ENCODE results near the gene AKAP6. TPM values are rescaled to one million over a fixed set of nuclear protein-coding genes. Genes with fewer than 3 reads are reported as not detected.

Gene AKAP6
- total RNA-seq, 2 experiments from 2014 or later = 0.83 to 1.7 TPM

DNA sequence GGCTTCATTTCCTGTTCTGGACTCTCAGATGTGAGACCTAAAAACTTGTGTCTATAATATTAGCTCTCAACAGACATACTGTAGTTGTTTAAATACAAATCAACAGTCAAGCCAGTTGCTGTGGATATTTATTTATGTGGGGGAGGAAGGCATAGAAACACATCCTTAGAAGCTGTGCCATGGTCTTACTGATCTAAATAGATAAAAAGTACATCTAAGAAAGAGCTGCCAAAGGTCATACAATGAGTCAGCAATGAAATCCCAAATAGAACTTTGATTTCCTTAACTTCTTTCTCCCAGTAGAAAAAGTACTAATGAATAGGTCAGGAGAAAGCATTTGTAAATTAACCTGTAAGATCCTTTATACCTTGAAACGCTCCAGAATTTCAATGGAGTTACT, 185.1 kb downstream of the AKAP6 start:
- H3K4me1 Mint-ChIP-seq (ENCODE audit: low read depth) = no peaks in the 10 kb centered on the region
- ChIA-PET CTCF (interaction anchor here (0.6 to 1.4 kb wide), 8 partner anchors 10 to 907 kb away, joined by 3 to 4 read pairs (median 3); no protein-coding TSS in a partner anchor), POLR2A (no interaction called here)
- no peak for DNase-seq
- H3K9me3 Mint-ChIP-seq (ENCODE audit: insufficient read depth) = no peaks in the 10 kb centered on the region
- peaks cover under 1% of the 10 kb centered on the region for H3K27me3 Mint-ChIP-seq (ENCODE audit: low read depth)
- no peak overlapping the region for H3K4me3 Mint-ChIP-seq
- no peak overlapping the region for H3K27ac Mint-ChIP-seq
- no peak for ATAC-seq
- no peaks in the 10 kb centered on the region for H3K36me3 Mint-ChIP-seq (ENCODE audit: low read depth)

GRCh38 chr14:32514681-32515080, 185.6 kb downstream of the AKAP6 start:
- DNase-seq = no peak
- H3K4me1 Mint-ChIP-seq (ENCODE audit: low read depth) = no peaks in the 10 kb centered on the region
- no peaks in the 10 kb centered on the region for H3K9me3 Mint-ChIP-seq (ENCODE audit: insufficient read depth)
- ChIA-PET POLR2A (no interaction called here), CTCF (interaction anchor here (0.9 to 1.4 kb wide), 3 partner anchors 21 to 40 kb away, joined by 3 to 4 read pairs (median 4); no protein-coding TSS in a partner anchor)
- no peak for ATAC-seq
- no peak overlapping the region for H3K27ac Mint-ChIP-seq
- no peaks in the 10 kb centered on the region for H3K36me3 Mint-ChIP-seq (ENCODE audit: low read depth)
- H3K27me3 Mint-ChIP-seq (ENCODE audit: low read depth) = peaks cover 2% of the 10 kb centered on the region
- H3K4me3 Mint-ChIP-seq = no peak overlapping the region

DNA sequence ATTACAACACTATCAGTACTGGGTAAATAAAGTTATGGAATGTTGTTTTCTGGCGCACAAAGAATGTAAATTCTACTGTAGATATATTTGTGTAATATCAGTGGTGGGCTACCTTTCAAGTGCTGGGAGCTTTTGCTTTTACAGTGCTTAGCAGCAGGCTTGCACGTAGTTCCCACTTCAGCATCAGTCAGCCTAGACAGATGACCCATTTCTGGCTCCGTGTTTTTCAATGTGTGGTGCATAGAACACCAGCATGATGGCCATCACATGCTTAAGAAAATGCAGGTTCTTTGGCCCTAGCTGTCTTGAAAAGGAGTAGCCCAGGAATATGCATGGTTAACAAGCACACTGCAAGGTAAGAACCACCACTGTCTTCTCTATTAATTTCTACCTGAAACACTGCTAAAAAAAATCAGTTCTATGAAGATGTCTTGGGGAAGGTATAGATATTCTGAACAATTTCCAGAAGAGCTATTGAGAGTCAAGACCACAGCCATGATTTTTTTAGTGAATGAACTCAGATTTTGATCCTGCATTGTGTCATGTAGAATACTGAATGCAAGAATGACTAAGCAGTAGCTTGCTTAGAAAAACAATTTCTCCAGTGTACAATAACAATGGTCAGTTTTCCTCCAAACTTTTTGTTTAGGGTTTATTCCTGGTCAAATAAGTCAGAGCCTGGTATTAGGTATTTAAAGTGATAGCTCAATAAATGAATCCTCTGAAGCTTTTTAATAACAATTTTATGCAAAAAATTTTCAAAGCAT, 195.7 kb downstream of the AKAP6 start:
- ATAC-seq (no peak), DNase-seq (no peak)
- CTCF ChIA-PET = no interaction called here
- no peaks in the 10 kb centered on the region for H3K9me3 Mint-ChIP-seq (ENCODE audit: insufficient read depth)
- POLR2A ChIA-PET = no interaction called here
- H3K4me1 Mint-ChIP-seq (ENCODE audit: low read depth) = no peaks in the 10 kb centered on the region
- no peak overlapping the region for H3K4me3 Mint-ChIP-seq
- H3K27me3 Mint-ChIP-seq (ENCODE audit: low read depth) = peaks cover 3% of the 10 kb centered on the region
- no peaks in the 10 kb centered on the region for H3K36me3 Mint-ChIP-seq (ENCODE audit: low read depth)
- H3K27ac Mint-ChIP-seq = no peak overlapping the region

DNA sequence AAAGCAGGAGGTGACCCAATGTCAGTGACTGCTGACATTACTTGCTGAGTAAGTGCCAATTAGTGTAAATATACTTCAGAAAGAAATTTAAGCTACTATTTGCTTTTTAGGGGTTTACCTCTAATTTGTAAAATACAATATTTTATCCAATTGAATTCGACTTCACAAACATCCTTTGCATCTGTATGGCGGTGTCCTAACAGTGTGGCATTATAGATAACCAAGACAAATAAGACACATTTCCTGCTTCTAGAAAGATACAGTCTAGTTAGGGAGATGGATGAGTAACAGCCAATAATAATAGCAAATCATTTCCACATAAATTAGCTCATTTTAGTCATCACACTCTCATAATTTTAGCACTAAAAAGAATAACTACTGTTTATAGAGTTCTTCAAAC, 196.5 kb downstream of the AKAP6 start:
- DNase-seq = no peak
- ChIA-PET POLR2A (no interaction called here), CTCF (interaction anchor here (0.6 kb wide), 1 partner anchor 454 kb away, joined by 4 read pairs; no protein-coding TSS in a partner anchor)
- Mint-ChIP-seq H3K36me3 (ENCODE audit: low read depth) (no peaks in the 10 kb centered on the region), H3K9me3 (ENCODE audit: insufficient read depth) (no peaks in the 10 kb centered on the region), H3K4me1 (ENCODE audit: low read depth) (no peaks in the 10 kb centered on the region), H3K27ac (no peak overlapping the region), H3K27me3 (ENCODE audit: low read depth) (peaks cover 3% of the 10 kb centered on the region), H3K4me3 (no peak overlapping the region)
- ATAC-seq = no peak

- ATAC-seq = no peak
- Mint-ChIP-seq H3K27ac (no peak overlapping the region), H3K9me3 (ENCODE audit: insufficient read depth) (no peaks in the 10 kb centered on the region), H3K36me3 (ENCODE audit: low read depth) (no peaks in the 10 kb centered on the region), H3K4me1 (ENCODE audit: low read depth) (no peaks in the 10 kb centered on the region), H3K4me3 (no peak overlapping the region), H3K27me3 (ENCODE audit: low read depth) (peaks cover 3% of the 10 kb centered on the region)
- ChIA-PET CTCF (no interaction called here), POLR2A (no interaction called here)
- no peak for DNase-seq
These were observed 201.7 kb downstream of the AKAP6 start for GRCh38 chr14:32530800-32531199.

DNA sequence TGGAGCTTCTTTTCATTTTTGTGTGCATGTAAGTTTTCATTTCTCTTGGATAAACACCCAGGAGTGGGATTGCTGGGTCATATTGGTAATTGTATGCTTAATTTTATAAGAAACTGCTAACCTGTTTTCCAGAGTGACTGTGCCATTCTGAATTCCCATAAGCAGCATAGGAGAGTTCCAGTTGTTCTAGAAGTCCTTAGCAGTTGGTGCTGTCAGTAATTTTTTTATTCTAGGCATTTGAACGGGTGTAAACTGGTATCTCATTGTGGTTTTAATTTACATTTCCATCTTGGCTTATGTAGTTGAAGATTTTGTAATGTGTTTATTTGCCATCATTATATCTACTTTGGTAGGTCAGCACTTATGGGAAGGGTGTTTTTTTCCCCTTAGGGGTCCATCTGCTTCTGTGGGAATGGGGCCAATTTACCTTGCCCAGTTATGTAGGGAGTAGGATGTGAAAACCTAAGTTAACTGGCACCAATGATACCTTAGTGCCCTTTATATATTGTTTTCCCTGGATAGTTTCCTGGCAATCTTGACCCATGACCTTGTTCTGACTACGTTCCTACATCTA, 202.9 kb downstream of the AKAP6 start:
- H3K4me1 Mint-ChIP-seq (ENCODE audit: low read depth) = no peaks in the 10 kb centered on the region
- no peaks in the 10 kb centered on the region for H3K36me3 Mint-ChIP-seq (ENCODE audit: low read depth)
- ATAC-seq (no peak), DNase-seq (no peak)
- H3K4me3 Mint-ChIP-seq = no peak overlapping the region
- no peaks in the 10 kb centered on the region for H3K9me3 Mint-ChIP-seq (ENCODE audit: insufficient read depth)
- H3K27ac Mint-ChIP-seq = no peak overlapping the region
- POLR2A ChIA-PET = no interaction called here
- H3K27me3 Mint-ChIP-seq (ENCODE audit: low read depth) = peaks cover 3% of the 10 kb centered on the region
- CTCF ChIA-PET = no interaction called here

- Mint-ChIP-seq H3K27me3 (ENCODE audit: low read depth) (peaks cover under 1% of the 10 kb centered on the region), H3K4me3 (no peak overlapping the region), H3K27ac (no peak overlapping the region), H3K36me3 (ENCODE audit: low read depth) (no peaks in the 10 kb centered on the region), H3K4me1 (ENCODE audit: low read depth) (no peaks in the 10 kb centered on the region), H3K9me3 (ENCODE audit: insufficient read depth) (no peaks in the 10 kb centered on the region)
- DNase-seq (no peak), ATAC-seq (no peak)
- POLR2A ChIA-PET = no interaction called here
- CTCF ChIA-PET = no interaction called here
These were observed 205.0 kb downstream of the AKAP6 start for GRCh38 chr14:32534145-32534544.

GRCh38 chr14:32536175-32536574, 207.1 kb downstream of the AKAP6 start:
- CTCF ChIA-PET = interaction anchor here (1.1 kb wide), 1 partner anchor 22 kb away, joined by 4 read pairs; no protein-coding TSS in a partner anchor
- Mint-ChIP-seq H3K27me3 (ENCODE audit: low read depth) (peaks cover 2% of the 10 kb centered on the region), H3K4me3 (no peak overlapping the region), H3K27ac (no peak overlapping the region), H3K4me1 (ENCODE audit: low read depth) (no peaks in the 10 kb centered on the region), H3K36me3 (ENCODE audit: low read depth) (no peaks in the 10 kb centered on the region), H3K9me3 (ENCODE audit: insufficient read depth) (no peaks in the 10 kb centered on the region)
- DNase-seq = no peak
- POLR2A ChIA-PET = no interaction called here
- ATAC-seq = no peak

- no peak overlapping the region for H3K27ac Mint-ChIP-seq
- POLR2A ChIA-PET = no interaction called here
- DNase-seq (no peak), ATAC-seq (no peak)
- no peaks in the 10 kb centered on the region for H3K9me3 Mint-ChIP-seq (ENCODE audit: insufficient read depth)
- CTCF ChIA-PET = no interaction called here
- no peaks in the 10 kb centered on the region for H3K4me1 Mint-ChIP-seq (ENCODE audit: low read depth)
- H3K4me3 Mint-ChIP-seq = no peak overlapping the region
- H3K27me3 Mint-ChIP-seq (ENCODE audit: low read depth) = peaks cover 2% of the 10 kb centered on the region
- H3K36me3 Mint-ChIP-seq (ENCODE audit: low read depth) = no peaks in the 10 kb centered on the region
These were observed 208.1 kb downstream of the AKAP6 start for GRCh38 chr14:32537166-32537565.

DNA sequence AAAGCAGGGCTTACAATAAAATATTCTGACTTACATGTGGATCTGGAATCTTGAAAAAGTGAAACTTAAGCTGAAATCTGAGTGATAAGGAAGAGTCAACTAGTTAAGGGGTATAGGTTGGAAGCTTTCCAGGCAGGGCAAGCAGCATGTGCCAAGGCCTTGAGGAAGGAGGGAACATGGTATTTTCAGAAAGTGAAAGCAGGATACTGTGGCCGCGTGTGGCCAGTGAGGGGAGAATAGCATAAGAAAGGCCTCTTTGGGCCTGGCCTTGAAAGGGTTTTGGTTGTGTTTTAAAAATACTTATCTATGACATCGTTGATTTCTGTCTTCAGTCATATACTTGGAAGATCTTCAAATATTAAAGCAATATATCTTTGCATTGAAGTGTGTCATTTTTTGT, 213.4 kb downstream of the AKAP6 start:
- no peaks in the 10 kb centered on the region for H3K36me3 Mint-ChIP-seq (ENCODE audit: low read depth)
- CTCF ChIA-PET = no interaction called here
- peaks cover 5% of the 10 kb centered on the region for H3K4me1 Mint-ChIP-seq (ENCODE audit: low read depth)
- H3K4me3 Mint-ChIP-seq = no peak overlapping the region
- no peak overlapping the region for H3K27ac Mint-ChIP-seq
- ATAC-seq (no peak), DNase-seq (no peak)
- H3K9me3 Mint-ChIP-seq (ENCODE audit: insufficient read depth) = no peaks in the 10 kb centered on the region
- POLR2A ChIA-PET = no interaction called here
- peaks cover 2% of the 10 kb centered on the region for H3K27me3 Mint-ChIP-seq (ENCODE audit: low read depth)

DNA sequence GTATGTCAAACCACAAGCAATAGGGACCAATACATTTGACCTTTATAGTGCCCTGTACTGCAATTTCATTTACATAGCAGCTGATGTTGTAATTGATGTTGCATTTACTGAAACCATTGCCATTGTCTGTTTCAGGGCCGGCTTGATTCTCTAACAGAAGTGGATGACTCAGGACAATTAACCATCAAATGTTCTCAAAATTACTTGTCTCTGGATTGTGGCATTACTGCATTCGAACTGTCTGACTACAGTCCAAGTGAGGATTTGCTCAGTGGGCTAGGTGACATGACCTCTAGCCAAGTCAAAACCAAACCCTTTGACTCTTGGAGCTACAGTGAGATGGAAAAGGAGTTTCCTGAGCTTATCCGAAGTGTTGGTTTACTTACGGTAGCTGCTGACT, 216.0 kb downstream of the AKAP6 start:
- CTCF ChIA-PET = no interaction called here
- POLR2A ChIA-PET = no interaction called here

GRCh38 chr14:32545506-32546210, 216.6 kb downstream of the AKAP6 start:
- Mint-ChIP-seq H3K4me1 (ENCODE audit: low read depth) (peaks cover 5% of the 10 kb centered on the region), H3K27ac (no peak overlapping the region), H3K36me3 (ENCODE audit: low read depth) (no peaks in the 10 kb centered on the region), H3K4me3 (no peak overlapping the region), H3K9me3 (ENCODE audit: insufficient read depth) (no peaks in the 10 kb centered on the region), H3K27me3 (ENCODE audit: low read depth) (no peaks in the 10 kb centered on the region)
- ATAC-seq (no peak), DNase-seq (no peak)
- ChIA-PET POLR2A (no interaction called here), CTCF (no interaction called here)

More for the DNA sequence above, 216.0 kb downstream of the AKAP6 start:
- H3K36me3 Mint-ChIP-seq (ENCODE audit: low read depth) = no peaks in the 10 kb centered on the region
- no peak for ATAC-seq
- H3K9me3 Mint-ChIP-seq (ENCODE audit: insufficient read depth) = no peaks in the 10 kb centered on the region
- no peak overlapping the region for H3K27ac Mint-ChIP-seq
- no peak for DNase-seq
- H3K27me3 Mint-ChIP-seq (ENCODE audit: low read depth) = no peaks in the 10 kb centered on the region
- H3K4me3 Mint-ChIP-seq = no peak overlapping the region
- peaks cover 5% of the 10 kb centered on the region for H3K4me1 Mint-ChIP-seq (ENCODE audit: low read depth)
